Activated naive CD8-positive, alpha-beta T cell treated with anti-CD3 and anti-CD28 coated beads, Interleukin-2, amount 50 U/mL, for 24 hours (primary cell): ENCODE data around the gene WDR54.
A peak's percentile ranks its signal among the peaks of the same experiment; 100 is the strongest.
"Not testable (repeated sequence)": the region's sequence is repeated elsewhere in the genome, so short reads cannot be mapped to it uniquely, and the experiment has no call there.

Experiments used
- ATAC-seq: fragments of 150-1000 bp; cut with Tn5 transposase; one replicate; pipeline ENCODE4 v1.10.0; 2021
- DNase-seq: peaks from one replicate; pipeline ENCODE4 v3.0.0; 2021
- H3K27ac Mint-ChIP-seq: one replicate; pipeline ENCODE4 v1.8.0; 2021; ENCODE audit warnings: mild to moderate bottlenecking, mixed read lengths
- H3K27me3 Mint-ChIP-seq: one replicate; pipeline ENCODE4 v1.8.0; 2021; ENCODE audit warnings: mixed read lengths
- H3K36me3 Mint-ChIP-seq: one replicate; pipeline ENCODE4 v1.8.0; 2021; ENCODE audit warnings: low read depth, mixed read lengths
- H3K4me1 Mint-ChIP-seq: one replicate; pipeline ENCODE4 v1.8.0; 2021; ENCODE audit warnings: mixed read lengths
- H3K4me3 Mint-ChIP-seq: one replicate; pipeline ENCODE4 v1.8.0; 2021; ENCODE audit warnings: mild to moderate bottlenecking, moderate library complexity, mixed read lengths
- H3K9me3 Mint-ChIP-seq: one replicate; pipeline ENCODE4 v1.8.0; 2021; ENCODE audit warnings: mixed read lengths

Gene WDR54

DNA sequence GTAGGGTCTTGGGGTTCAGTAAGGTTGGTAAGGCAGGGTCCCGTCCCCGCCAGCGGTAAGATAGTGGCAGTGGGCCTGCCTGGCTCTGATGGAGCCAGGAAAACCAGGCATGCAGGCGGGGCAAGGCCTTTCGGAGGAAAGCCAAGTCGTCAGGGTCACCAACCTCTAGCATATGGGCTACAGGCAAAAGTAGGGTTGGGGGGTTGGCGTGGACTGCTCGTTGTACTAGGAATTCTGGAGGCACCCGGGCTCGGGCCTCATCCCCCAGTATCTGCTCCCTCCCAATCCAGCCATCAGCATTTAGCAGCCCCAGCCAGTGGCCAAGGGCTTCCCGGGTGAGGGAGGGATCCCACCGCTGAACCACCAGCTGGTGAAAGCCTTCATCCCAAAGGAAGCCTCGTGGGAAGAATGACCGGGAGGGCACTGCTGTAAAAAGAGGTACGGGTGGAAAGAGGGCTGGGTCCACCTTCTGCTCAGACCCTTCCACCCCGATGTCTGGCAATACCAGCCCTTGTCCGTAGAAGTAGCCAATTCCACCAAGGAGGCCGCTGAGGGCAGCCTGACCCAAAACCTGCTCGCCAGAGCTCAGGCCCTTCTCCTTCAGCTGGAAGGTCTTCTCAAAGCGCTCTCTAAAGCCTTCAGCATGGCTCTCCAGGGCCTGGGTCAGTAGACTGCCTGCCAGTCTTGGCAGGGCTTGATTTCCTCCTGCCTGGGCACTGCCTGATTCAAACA, 40.7 kb downstream of the WDR54 start:
- DNase-seq, result no peak
- Mint-ChIP-seq H3K27me3 (peaks cover 2% of the 10 kb centered on the region), H3K4me3 (no peak overlapping the region), H3K9me3 (no peaks in the 10 kb centered on the region), H3K4me1 (peaks cover 45% of the 10 kb centered on the region), H3K27ac (peak overlapping the region; percentile 62), H3K36me3 (peaks cover 13% of the 10 kb centered on the region)
- ATAC-seq, result no peak

DNA sequence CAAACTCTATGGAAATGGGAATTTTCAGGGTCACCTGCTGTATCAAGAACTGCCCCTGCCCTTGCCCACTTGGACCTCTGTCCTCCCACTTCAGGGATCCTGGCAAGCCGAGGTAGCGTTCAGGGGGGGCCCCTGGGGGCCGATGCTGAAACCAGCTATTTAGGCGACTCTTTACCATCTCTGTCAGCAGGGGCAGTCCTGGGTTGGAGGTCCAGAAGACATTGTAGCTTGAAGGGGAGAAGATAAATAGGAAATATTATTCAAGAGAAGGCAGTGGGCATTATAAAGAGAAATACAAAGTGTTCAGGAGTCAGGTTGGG, 41.2 kb downstream of the WDR54 start:
- H3K36me3 Mint-ChIP-seq, result peaks cover 12% of the 10 kb centered on the region
- no peak for DNase-seq
- H3K27ac Mint-ChIP-seq, result peak overlapping the region; percentile 62
- H3K27me3 Mint-ChIP-seq, result peaks cover 2% of the 10 kb centered on the region
- ATAC-seq, result no peak
- peak overlapping the region; percentile 99 for H3K4me3 Mint-ChIP-seq
- H3K4me1 Mint-ChIP-seq, result peaks cover 44% of the 10 kb centered on the region
- no peaks in the 10 kb centered on the region for H3K9me3 Mint-ChIP-seq

DNA sequence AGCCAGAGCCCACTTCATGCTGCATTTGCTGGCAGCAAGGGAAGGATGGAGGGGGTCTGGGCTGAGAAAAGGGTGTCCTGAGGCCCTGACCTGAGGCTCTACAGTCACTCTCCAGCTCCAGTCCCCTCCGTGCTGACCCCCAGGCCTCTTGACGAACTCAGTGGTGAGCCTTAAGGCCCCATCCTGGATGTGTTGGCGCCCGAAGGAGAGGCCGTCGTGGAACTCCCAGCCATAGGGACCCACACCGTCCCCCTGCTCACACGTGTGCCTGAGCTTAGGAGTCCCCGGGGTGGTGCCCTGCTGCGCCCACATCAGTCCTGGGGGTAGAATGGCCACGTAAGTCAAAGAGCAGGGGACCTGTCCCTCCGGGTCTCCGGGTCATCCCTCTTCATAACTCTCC, 42.9 kb downstream of the WDR54 start:
- Mint-ChIP-seq H3K4me3 (peak overlapping the region; percentile 99), H3K27ac (peak overlapping the region; percentile 78), H3K9me3 (no peaks in the 10 kb centered on the region), H3K36me3 (peaks cover 9% of the 10 kb centered on the region), H3K4me1 (peaks cover 28% of the 10 kb centered on the region), H3K27me3 (no peaks in the 10 kb centered on the region)
- DNase-seq (no peak), ATAC-seq (no peak)

DNA sequence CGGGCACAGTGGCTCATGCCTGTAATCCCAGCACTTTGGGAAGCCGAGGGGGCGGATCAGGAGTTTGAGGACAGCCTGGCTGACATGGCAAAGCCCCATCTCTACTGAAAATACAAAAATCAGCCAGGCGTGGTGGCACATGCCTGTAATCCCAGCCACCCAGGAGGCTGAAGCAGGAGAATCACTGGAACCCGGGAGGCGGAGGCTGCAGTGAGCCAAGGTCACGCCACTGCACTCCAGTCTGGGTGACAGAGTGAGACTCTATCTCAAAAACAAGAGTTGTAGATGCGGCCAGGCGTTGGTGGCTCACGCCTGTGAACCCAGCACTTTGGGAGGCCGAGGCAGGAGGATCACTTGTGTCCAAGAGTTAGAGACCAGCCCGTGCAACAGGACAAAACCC, 49.2 kb downstream of the WDR54 start:
- peaks cover 11% of the 10 kb centered on the region for H3K36me3 Mint-ChIP-seq
- not testable (repeated sequence) for DNase-seq, H3K9me3 Mint-ChIP-seq, H3K27me3 Mint-ChIP-seq, ATAC-seq
- H3K27ac Mint-ChIP-seq, result peak overlapping the region; percentile 68
- peak overlapping the region; percentile 61 for H3K4me3 Mint-ChIP-seq
- H3K4me1 Mint-ChIP-seq, result peaks cover 31% of the 10 kb centered on the region

DNA sequence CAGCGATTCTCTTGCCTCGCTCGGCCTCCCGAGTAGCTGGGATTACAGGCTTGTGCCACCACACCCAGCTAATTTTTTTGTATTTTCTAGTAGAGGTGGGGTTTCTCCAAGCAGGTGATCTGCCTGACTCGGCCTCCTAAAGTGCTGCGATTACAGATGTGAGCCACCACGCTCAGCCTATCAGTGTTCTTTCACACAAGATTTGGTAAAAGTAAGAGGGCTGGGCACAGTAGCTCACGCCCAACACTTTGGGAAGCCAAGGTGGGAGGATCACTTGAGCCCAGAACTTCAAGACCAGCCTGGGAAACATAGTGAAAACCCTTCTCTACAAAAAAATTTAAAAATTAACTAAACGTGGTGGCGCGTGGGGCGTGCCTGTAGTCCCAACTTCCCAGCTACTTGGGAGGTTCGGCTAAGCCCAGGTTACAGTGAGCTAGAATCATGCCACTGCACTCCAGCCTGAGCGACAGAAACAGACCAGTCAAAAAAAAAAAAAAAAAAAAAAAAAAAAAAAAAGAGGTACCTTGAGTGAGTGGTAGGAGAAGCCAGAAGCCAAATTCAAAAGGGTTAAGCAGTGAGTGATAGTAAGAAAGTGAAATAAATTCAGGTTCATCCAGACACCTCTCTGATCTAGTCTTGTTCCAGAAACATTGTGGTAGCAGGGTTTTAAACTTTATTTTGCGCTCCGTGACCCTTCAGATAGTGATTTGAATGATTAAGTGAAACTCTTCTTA, 50.0 kb downstream of the WDR54 start:
- ATAC-seq, result no peak

DNA sequence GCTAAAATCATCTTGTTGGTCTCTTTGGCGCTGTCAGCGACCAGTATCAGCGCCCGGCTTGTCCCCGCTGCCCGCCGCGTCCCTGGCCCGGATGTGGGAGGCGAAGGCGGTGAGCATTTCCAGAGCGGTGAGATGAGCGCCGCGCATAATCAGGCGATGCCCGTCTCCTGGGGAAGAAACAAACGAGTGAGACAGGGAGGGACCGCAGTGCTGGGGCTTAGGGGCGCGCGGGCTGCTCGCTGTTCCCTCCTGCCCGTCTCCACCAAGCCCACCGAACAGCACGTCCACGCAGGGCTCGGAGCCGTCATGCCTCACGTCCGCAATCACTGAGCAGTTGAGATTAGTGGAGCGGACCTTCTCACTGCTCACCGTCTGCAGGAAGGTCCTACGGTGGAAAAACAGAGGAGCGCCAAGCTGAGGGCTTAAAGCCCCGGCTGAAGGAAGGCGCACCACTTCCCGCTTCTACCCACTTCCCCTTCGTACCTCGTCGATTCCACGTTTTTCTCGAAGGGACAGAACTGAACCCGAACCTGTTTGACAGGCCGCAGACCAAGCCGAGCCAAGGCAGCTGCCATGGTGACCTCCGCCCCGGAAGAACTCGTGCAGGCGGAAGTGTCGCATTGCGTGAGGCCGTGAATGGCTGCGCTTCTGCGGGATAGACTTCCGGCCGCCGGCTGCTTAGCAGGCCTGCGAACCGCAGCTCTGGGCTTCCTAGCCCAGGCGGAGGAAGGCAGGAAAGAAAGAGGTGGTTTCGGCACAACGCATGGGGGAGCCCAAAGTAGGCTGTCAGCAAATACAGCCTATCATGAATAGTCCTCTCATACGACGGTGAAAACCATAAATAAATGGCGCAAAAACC, 50.8 kb downstream of the WDR54 start, which contains the start of gene MRPL53:
MRPL53 (minus strand) TSS at position 595 of the 859 bp plus-strand sequence; CDS start at position 575, 20 bp downstream.
- Mint-ChIP-seq H3K4me3 (peak within 1 kb of the TSS; percentile 98), H3K4me1 (peaks cover 27% of the 10 kb centered on the region), H3K36me3 (peaks cover 12% of the 10 kb centered on the region), H3K27me3 (no peaks in the 10 kb centered on the region), H3K9me3 (no peaks in the 10 kb centered on the region), H3K27ac (peak within 1 kb of the TSS; percentile 97)
- DNase-seq, result peak; percentile 96
- peak; percentile 95 for ATAC-seq

More for the DNA sequence above, 50.0 kb downstream of the WDR54 start:
- Mint-ChIP-seq H3K4me1 (peaks cover 27% of the 10 kb centered on the region), H3K4me3 (peak overlapping the region; percentile 98), H3K27me3 (no peaks in the 10 kb centered on the region), H3K9me3 (no peaks in the 10 kb centered on the region), H3K36me3 (peaks cover 11% of the 10 kb centered on the region), H3K27ac (peak overlapping the region; percentile 97)
- DNase-seq, result no peak

DNA sequence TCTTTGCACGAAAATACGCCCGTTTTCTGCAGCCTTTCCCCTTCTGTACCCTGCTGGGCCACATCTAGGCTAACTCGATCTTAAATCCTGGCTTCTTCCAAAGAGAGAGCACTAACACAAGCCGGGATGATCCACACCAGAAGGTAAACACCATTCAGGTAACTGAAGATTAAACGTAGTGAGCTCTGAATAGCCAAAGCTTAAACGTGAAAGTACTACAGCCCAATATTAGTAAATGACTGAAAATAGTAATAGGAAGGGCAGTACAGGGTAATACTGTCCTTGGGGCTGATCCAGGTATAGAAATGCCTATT, 51.4 kb downstream of the WDR54 start:
- no peak for ATAC-seq
- Mint-ChIP-seq H3K36me3 (peaks cover 15% of the 10 kb centered on the region), H3K4me1 (peaks cover 27% of the 10 kb centered on the region), H3K27me3 (no peaks in the 10 kb centered on the region), H3K9me3 (no peaks in the 10 kb centered on the region), H3K27ac (peak overlapping the region; percentile 97), H3K4me3 (peak overlapping the region; percentile 98)
- DNase-seq, result no peak

DNA sequence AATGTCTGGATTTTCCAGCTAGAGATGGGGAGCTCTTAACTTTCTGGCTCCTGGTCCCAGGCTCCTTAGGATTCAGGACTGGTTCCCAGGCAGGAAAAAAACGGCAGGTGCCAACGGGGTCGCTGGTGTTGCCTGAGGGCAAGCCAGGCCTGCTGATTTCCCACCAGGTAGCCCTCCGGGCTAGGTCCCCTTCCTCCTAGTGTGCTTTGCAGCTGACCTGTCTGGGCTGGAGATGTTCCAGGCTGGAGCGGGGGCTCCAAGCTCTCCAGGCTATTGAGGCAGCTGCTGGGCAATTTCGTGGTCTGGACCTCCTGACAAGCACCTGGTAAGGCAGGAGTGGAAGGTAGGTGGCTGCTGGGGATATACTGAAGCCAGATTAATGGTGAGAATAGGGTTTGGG, 53.0 kb downstream of the WDR54 start:
- H3K4me3 Mint-ChIP-seq, result no peak overlapping the region
- DNase-seq (no peak), ATAC-seq (no peak)
- H3K9me3 Mint-ChIP-seq, result no peaks in the 10 kb centered on the region
- peaks cover 18% of the 10 kb centered on the region for H3K36me3 Mint-ChIP-seq
- H3K4me1 Mint-ChIP-seq, result peaks cover 29% of the 10 kb centered on the region
- H3K27me3 Mint-ChIP-seq, result no peaks in the 10 kb centered on the region
- H3K27ac Mint-ChIP-seq, result no peak overlapping the region

DNA sequence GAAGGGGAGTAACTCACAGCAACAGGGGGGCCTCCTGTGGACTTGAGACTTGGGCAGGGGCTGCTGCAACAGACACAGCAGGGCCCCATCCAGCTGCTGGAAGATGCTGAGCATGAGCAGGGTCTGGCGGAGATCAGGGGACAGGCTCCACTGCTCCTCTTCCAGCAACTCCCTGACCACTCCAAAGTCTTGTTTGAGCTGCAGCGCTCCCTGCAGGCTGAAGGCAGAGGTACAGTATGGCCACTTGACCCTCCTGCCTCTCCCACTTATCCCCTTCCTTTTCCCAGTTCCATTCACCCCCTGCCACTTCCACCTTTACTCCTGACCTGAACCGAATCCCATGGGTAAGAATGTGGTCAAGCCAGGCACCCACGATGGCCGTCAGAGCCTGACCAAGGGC, 53.4 kb downstream of the WDR54 start:
- DNase-seq (no peak), ATAC-seq (no peak)
- Mint-ChIP-seq H3K27ac (no peak overlapping the region), H3K36me3 (peaks cover 21% of the 10 kb centered on the region), H3K4me3 (no peak overlapping the region), H3K27me3 (no peaks in the 10 kb centered on the region), H3K9me3 (no peaks in the 10 kb centered on the region), H3K4me1 (peaks cover 33% of the 10 kb centered on the region)
